ENCODE results near the gene NFASC.
A peak's percentile ranks its signal among the peaks of the same experiment; 100 is the strongest.

Gene NFASC

GRCh38 chr1:205060746-205061145, 190.1 kb downstream of the NFASC start:
- no peaks in the 10 kb centered on the region for H3K9me3 ChIP-seq
- H3K4me1 ChIP-seq, result peaks cover 0 to 7% (median 2%) of the 10 kb centered on the region in 4 donors
- H3K4me3 ChIP-seq, result no peak overlapping the region
- DNase-seq, result no peak
- no peak for TF ChIP-seq CTCF (IDR thresholded peaks at IDR 0.05)
- H3K36me3 ChIP-seq, result no peaks in the 10 kb centered on the region
- no peaks in the 10 kb centered on the region for H3K27me3 ChIP-seq
- intact Hi-C loops (cut with DNase I; ENCODE audit: low total_unique reads), result loop anchor here (5.0 kb wide), 1 partner anchor 73 kb away; no protein-coding TSS in a partner anchor
- H3K27ac ChIP-seq, result no peak overlapping the region

GRCh38 chr1:205061227-205061626, 190.6 kb downstream of the NFASC start:
- no peak for TF ChIP-seq CTCF (IDR thresholded peaks at IDR 0.05)
- intact Hi-C loops (cut with DNase I; ENCODE audit: low total_unique reads), result loop anchor here (5.0 kb wide), 1 partner anchor 74 kb away; no protein-coding TSS in a partner anchor
- peaks cover 0 to 7% (median 2%) of the 10 kb centered on the region in 4 donors for H3K4me1 ChIP-seq
- DNase-seq, result no peak
- H3K36me3 ChIP-seq, result no peaks in the 10 kb centered on the region
- no peaks in the 10 kb centered on the region for H3K9me3 ChIP-seq
- H3K27ac ChIP-seq, result no peak overlapping the region
- H3K4me3 ChIP-seq, result no peak overlapping the region
- no peaks in the 10 kb centered on the region for H3K27me3 ChIP-seq

- H3K4me1 ChIP-seq, result peaks cover 0 to 7% (median 2%) of the 10 kb centered on the region in 4 donors
- no peaks in the 10 kb centered on the region for H3K36me3 ChIP-seq
- peak; percentile 75 to 77 for TF ChIP-seq CTCF (IDR thresholded peaks at IDR 0.05)
- no peak overlapping the region for H3K4me3 ChIP-seq
- no peak overlapping the region for H3K27ac ChIP-seq
- DNase-seq, result peak; percentile 56 to 75
- intact Hi-C loops (cut with DNase I; ENCODE audit: low total_unique reads), result loop anchor here (5.0 kb wide), 1 partner anchor 74 kb away; no protein-coding TSS in a partner anchor
- H3K9me3 ChIP-seq, result no peaks in the 10 kb centered on the region
- no peaks in the 10 kb centered on the region for H3K27me3 ChIP-seq
Measured at GRCh38 chr1:205061665-205062069, 191.0 kb downstream of the NFASC start.

GRCh38 chr1:205062319-205062718, 191.7 kb downstream of the NFASC start:
- no peak for TF ChIP-seq CTCF (IDR thresholded peaks at IDR 0.05)
- intact Hi-C loops (cut with DNase I; ENCODE audit: low total_unique reads), result loop anchor here (5.0 kb wide), 1 partner anchor 75 kb away; no protein-coding TSS in a partner anchor
- Histone ChIP-seq H3K27ac (no peak overlapping the region), H3K9me3 (no peaks in the 10 kb centered on the region), H3K36me3 (no peaks in the 10 kb centered on the region), H3K27me3 (no peaks in the 10 kb centered on the region), H3K4me1 (peaks cover 0 to 7% (median 2%) of the 10 kb centered on the region in 4 donors), H3K4me3 (no peak overlapping the region)
- DNase-seq, result no peak

- DNase-seq, result no peak
- Histone ChIP-seq H3K4me1 (peaks cover 0 to 7% (median 2%) of the 10 kb centered on the region in 4 donors), H3K27ac (no peak overlapping the region), H3K27me3 (no peaks in the 10 kb centered on the region), H3K4me3 (no peak overlapping the region), H3K36me3 (no peaks in the 10 kb centered on the region), H3K9me3 (no peaks in the 10 kb centered on the region)
- intact Hi-C loops (cut with DNase I; ENCODE audit: low total_unique reads), result loop anchor here (5.0 kb wide), 1 partner anchor 76 kb away; no protein-coding TSS in a partner anchor
- TF ChIP-seq CTCF (IDR thresholded peaks at IDR 0.05), result no peak
Measured at GRCh38 chr1:205062895-205063294, 192.2 kb downstream of the NFASC start.
